A549 (cell line): ENCODE results near the gene KCND1. TPM values are rescaled to one million over a fixed set of nuclear protein-coding genes. Genes with fewer than 3 reads are reported as not detected.

Experiments
- ATAC-seq, 2 experiments: fragments of 200-7000 bp in 1 of 2; fragments of >200 bp in 1 of 2; cut with Nextera tagmentation in 1 of 2; cut with Tn5 transposase in 1 of 2; 3 replicates each; pipeline versions ENCODE4 v1.8.0 to v1.9.1; 2018 to 2020; ENCODE audit warnings: mild to moderate bottlenecking in 1 of 2, moderate library complexity in 1 of 2
- CTCF ChIA-PET: fragments of 300-600 bp; sonication (Branson Sonifier 250); formaldehyde crosslinking; extraction: SDS; loops from one replicate; lab custom pipeline; 2021; ENCODE audit warnings: antibody characterized with exemption, inconsistent platforms; lab: Yijun Ruan, JAX
- POLR2A ChIA-PET: fragments of 350-600 bp; formaldehyde crosslinking; extraction: SDS; loops from one replicate; lab custom pipeline; 2021; ENCODE audit warnings: antibody characterized with exemption, inconsistent platforms; lab: Yijun Ruan, JAX
- DNase-seq, 2 experiments: peaks; one replicate each; pipeline versions ENCODE4 v3.0.0 to v3.0.0-alpha.2; 2011 to 2016; ENCODE audit warnings: low read depth in 1 of 2, low spot score in 1 of 2
- FAIRE-seq: peaks from 2 replicates; lab custom pipeline; 2011; peaks lifted over from hg19 to GRCh38; lab: Jason Lieb, UNC
- H3K27ac ChIP-seq, 2 experiments: fragments of >200 bp; sonication (Bioruptor Twin); formaldehyde crosslinking; 3 replicates each; pipeline ENCODE4 v1.5.1; 2016 to 2017
- H3K4me1 ChIP-seq: fragments of >200 bp; sonication (Bioruptor Twin); formaldehyde crosslinking; 3 replicates; pipeline ENCODE4 v1.6.1; 2016
- H3K4me2 ChIP-seq: fragments of >200 bp; sonication (Bioruptor Twin); formaldehyde crosslinking; 3 replicates; pipeline ENCODE4 v1.6.1; 2016
- H3K4me3 ChIP-seq: fragments of >200 bp; sonication (Bioruptor Twin); formaldehyde crosslinking; 3 replicates; pipeline ENCODE4 v1.5.1; 2016
- H3K9me3 ChIP-seq: fragments of >200 bp; sonication (Bioruptor Twin); formaldehyde crosslinking; 3 replicates; pipeline ENCODE4 v1.6.1; 2016
- CBX8 ChIP-seq: fragments of 200-600 bp; sonication (generic); IDR thresholded peaks from 2 replicates; pipeline ENCODE4 v1.6.1; 2016
- CHD4 ChIP-seq: fragments of 200-600 bp; sonication (generic); IDR thresholded peaks from 2 replicates; pipeline ENCODE4 v1.6.1; 2016; ENCODE audit warnings: antibody characterized with exemption, mild to moderate bottlenecking, borderline replicate concordance
- E2F6 ChIP-seq: IDR thresholded peaks from 2 replicates; pipeline ENCODE4 v1.6.1; 2012; ENCODE audit warnings: low read depth, borderline replicate concordance
- EHMT2 ChIP-seq: fragments of 200-600 bp; sonication (generic); IDR thresholded peaks from 2 replicates; pipeline ENCODE4 v1.6.1; 2016; ENCODE audit warnings: antibody characterized with exemption, low read depth, mild to moderate bottlenecking, moderate library complexity
- EP300 ChIP-seq, 2 experiments: fragments of >200 bp; sonication (Bioruptor Twin); formaldehyde crosslinking; IDR thresholded peaks; 2 replicates in 1 of 2; 3 replicates in 1 of 2; pipeline ENCODE4 v1.6.1; 2016 to 2017
- ESRRA ChIP-seq: fragments of 150-350 bp; IDR thresholded peaks from 2 replicates; pipeline ENCODE4 v1.6.1; 2014; ENCODE audit warnings: mild to moderate bottlenecking, low read length, borderline replicate concordance
- FOXS1 ChIP-seq: fragments of 250-450 bp; sonication (Bioruptor Pico); IDR thresholded peaks from 2 replicates; pipeline ENCODE4 v1.5.0; 2020; ENCODE audit warnings: mild to moderate bottlenecking, moderate library complexity
- HEYL ChIP-seq: fragments of 250-450 bp; sonication (Bioruptor Pico); IDR thresholded peaks from 2 replicates; pipeline ENCODE4 v1.8.0; 2021; ENCODE audit warnings: mild to moderate bottlenecking, moderate library complexity
- HOXB13 ChIP-seq: fragments of 250-450 bp; sonication (Bioruptor Pico); IDR thresholded peaks from 2 replicates; pipeline ENCODE4 v1.5.0; 2020; ENCODE audit warnings: low read depth, mild to moderate bottlenecking, moderate library complexity
- KDM5A ChIP-seq: fragments of 200-600 bp; sonication (generic); IDR thresholded peaks from 2 replicates; pipeline ENCODE4 v1.6.1; 2016; ENCODE audit warnings: antibody characterized with exemption, mild to moderate bottlenecking
- MAZ ChIP-seq: fragments of 150-350 bp; IDR thresholded peaks from 2 replicates; pipeline ENCODE4 v1.6.1; 2014; ENCODE audit warnings: antibody characterized with exemption, low read depth, low read length, borderline replicate concordance
- MYC ChIP-seq: IDR thresholded peaks from 2 replicates; pipeline ENCODE4 v1.6.1; 2012; ENCODE audit warnings: mild to moderate bottlenecking, inconsistent platforms, low read length, improper control_type of control experiment, borderline replicate concordance
- POLR2AphosphoS2 ChIP-seq: conservative IDR thresholded peaks from 2 replicates; pipeline ENCODE4 v1.6.1; 2012; ENCODE audit warnings: low read length, improper control_type of control experiment, inconsistent platforms
- RARB ChIP-seq: fragments of 250-450 bp; sonication (Bioruptor Pico); IDR thresholded peaks from 2 replicates; pipeline ENCODE4 v1.8.0; 2021; ENCODE audit warnings: mild to moderate bottlenecking, moderate library complexity
- RNF2 ChIP-seq: fragments of 200-600 bp; sonication (generic); IDR thresholded peaks from 2 replicates; pipeline ENCODE4 v1.6.1; 2016; ENCODE audit warnings: low read depth, mild to moderate bottlenecking, antibody characterized with exemption, moderate library complexity, borderline replicate concordance
- SMC3 ChIP-seq: fragments of >200 bp; sonication (Bioruptor Twin); formaldehyde crosslinking; IDR thresholded peaks from 3 replicates; pipeline ENCODE4 v1.6.1; 2018; ENCODE audit warnings: inconsistent platforms
- ZC3H11A ChIP-seq: fragments of 450-650 bp; IDR thresholded peaks from 2 replicates; pipeline ENCODE4 v1.6.1; 2014; ENCODE audit warnings: antibody characterized with exemption, mild to moderate bottlenecking
- ZFP36 ChIP-seq: fragments of 450-650 bp; IDR thresholded peaks from 2 replicates; pipeline ENCODE4 v1.6.1; 2014; ENCODE audit warnings: borderline replicate concordance; ENCODE audit not compliant: partially characterized antibody
- ZSCAN20 ChIP-seq: fragments of 250-450 bp; sonication (Bioruptor Pico); IDR thresholded peaks from 2 replicates; pipeline ENCODE4 v1.8.0; 2022; ENCODE audit warnings: mild to moderate bottlenecking, moderate library complexity
- WGBS: methylation state at CpG from one replicate; pipeline ENCODE4 v1.1.6; 2017; ENCODE audit errors: missing lambda C conversion rate; 5-methylcytosine and 5-hydroxymethylcytosine counted together
- polyA plus RNA-seq, 4 experiments: library from polyadenylated mRNA; depleted of rRNA in 3 of 4; stranded (reverse); fragments of >200 nt; fragmentation: RNase III in 1 of 4; extraction: RNeasy Plus Mini Kit Qiagen cat#74134 plus additional on column Dnase treatment in 1 of 4; gene quantifications; 2 replicates in 3 of 4; 3 replicates in 1 of 4; pipeline ENCODE4 v1.2.3, GENCODE V29; 2011 to 2017
- TF ChIP-seq, protein P1 (sequence below): IDR thresholded peaks from 2 replicates; pipeline ENCODE4 v1.6.1; 2012
- TF ChIP-seq, protein P2 (sequence below): fragments of >200 bp; sonication (Bioruptor Twin); formaldehyde crosslinking; IDR thresholded peaks from 2 replicates; pipeline ENCODE4 v1.6.1; 2016
- TF ChIP-seq, protein P3 (sequence below): fragments of 250-450 bp; sonication (Bioruptor Pico); IDR thresholded peaks from 2 replicates; pipeline ENCODE4 v1.5.0; 2021; ENCODE audit warnings: mild to moderate bottlenecking, moderate library complexity, borderline replicate concordance
- TF ChIP-seq, protein P4 (sequence below): fragments of >200 bp; sonication (Bioruptor Twin); formaldehyde crosslinking; IDR thresholded peaks from 3 replicates; pipeline ENCODE4 v1.6.1; 2016
- TF ChIP-seq, protein P5 (sequence below): fragments of >200 bp; sonication (Bioruptor Twin); formaldehyde crosslinking; IDR thresholded peaks from 3 replicates; pipeline ENCODE4 v1.5.1; 2016
- TF ChIP-seq, protein P6 (sequence below): fragments of 150-350 bp; IDR thresholded peaks from 2 replicates; pipeline ENCODE4 v1.6.1; 2014; ENCODE audit warnings: low read depth, mild to moderate bottlenecking, low read length

The KCND1 gene
- polyA plus RNA-seq, 2 of the 4 experiments (the other 2 are of a cell fraction): 0.59 to 0.79 TPM

DNA sequence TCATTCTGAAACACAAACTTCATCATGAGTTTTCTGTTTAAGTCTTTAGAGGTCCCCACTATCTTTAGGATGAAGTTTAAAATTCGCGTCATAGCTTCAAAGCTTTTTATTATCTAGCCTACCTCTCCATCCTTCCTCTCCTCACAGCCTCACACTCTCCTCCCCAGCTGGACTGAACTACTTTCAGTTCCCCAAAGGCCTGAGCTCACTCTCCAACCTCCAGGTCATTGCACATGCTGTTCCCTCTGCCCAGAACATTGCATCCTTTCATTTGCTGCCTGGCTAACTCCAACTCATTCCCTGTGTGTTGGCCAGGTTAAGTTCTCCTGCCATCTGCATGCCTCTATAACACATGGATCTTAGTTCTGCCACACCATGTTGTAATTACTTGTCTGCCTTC is 11.4 kb downstream of the KCND1 start:
- ChIA-PET POLR2A (interaction anchor here (3.6 kb wide), 1 partner anchor 82 kb away, joined by 40 read pairs; the partner anchor contains the start of gene TFE3), CTCF (interaction anchor here (3.1 kb wide), 1 partner anchor 12 kb away, joined by 17 read pairs; the partner anchor contains the start of gene KCND1)
- no peaks in the 10 kb centered on the region for H3K9me3 ChIP-seq
- no peak overlapping the region for H3K4me3 ChIP-seq
- no peak overlapping the region for H3K27ac ChIP-seq
- WGBS: 94% methylated on average over 2 of the region's 2 CpGs
- no peak overlapping the region for H3K4me2 ChIP-seq
- TF ChIP-seq RARB (CRISPR knock-in tag) (no peak), EP300 (IDR thresholded peaks at IDR 0.05) (no peak), ZFP36 (no peak), SMC3 (no peak), MYC (no peak), HOXB13 (no peak), KDM5A (no peak), ZSCAN20 (CRISPR knock-in tag) (no peak), MAZ (no peak), HEYL (CRISPR knock-in tag) (no peak), ZC3H11A (no peak), FOXS1 (CRISPR knock-in tag) (no peak), E2F6 (no peak)
- TF ChIP-seq, protein P1, sequence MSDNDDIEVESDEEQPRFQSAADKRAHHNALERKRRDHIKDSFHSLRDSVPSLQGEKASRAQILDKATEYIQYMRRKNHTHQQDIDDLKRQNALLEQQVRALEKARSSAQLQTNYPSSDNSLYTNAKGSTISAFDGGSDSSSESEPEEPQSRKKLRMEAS: no peak
- TF ChIP-seq, protein P2, sequence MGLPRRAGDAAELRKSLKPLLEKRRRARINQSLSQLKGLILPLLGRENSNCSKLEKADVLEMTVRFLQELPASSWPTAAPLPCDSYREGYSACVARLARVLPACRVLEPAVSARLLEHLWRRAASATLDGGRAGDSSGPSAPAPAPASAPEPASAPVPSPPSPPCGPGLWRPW: no peak
- FAIRE-seq (no peak), ATAC-seq (no peak), DNase-seq (no peak)
- H3K4me1 ChIP-seq: peaks cover 19% of the 10 kb centered on the region

- H3K4me2 ChIP-seq: peak overlapping the region; percentile 94
- no peaks in the 10 kb centered on the region for H3K9me3 ChIP-seq
- POLR2A ChIA-PET: interaction anchor here (0.6 to 3.6 kb wide), 13 partner anchors 11 to 964 kb away, joined by 3 to 40 read pairs (median 5); partner anchors contain the start of genes CLCN5, GRIPAP1, HDAC6 and KCND1
- FAIRE-seq (peak; percentile 43), ATAC-seq (peak in 1 of 2 experiments; percentile 6; a peak in 3 of 6 replicates), DNase-seq (peak; percentile 35 to 41)
- no peak for TF ChIP-seq POLR2AphosphoS2
- TF ChIP-seq EHMT2: no peak
- TF ChIP-seq CBX8: no peak
- no peak for TF ChIP-seq FOXS1 (CRISPR knock-in tag)
- TF ChIP-seq, protein P3, sequence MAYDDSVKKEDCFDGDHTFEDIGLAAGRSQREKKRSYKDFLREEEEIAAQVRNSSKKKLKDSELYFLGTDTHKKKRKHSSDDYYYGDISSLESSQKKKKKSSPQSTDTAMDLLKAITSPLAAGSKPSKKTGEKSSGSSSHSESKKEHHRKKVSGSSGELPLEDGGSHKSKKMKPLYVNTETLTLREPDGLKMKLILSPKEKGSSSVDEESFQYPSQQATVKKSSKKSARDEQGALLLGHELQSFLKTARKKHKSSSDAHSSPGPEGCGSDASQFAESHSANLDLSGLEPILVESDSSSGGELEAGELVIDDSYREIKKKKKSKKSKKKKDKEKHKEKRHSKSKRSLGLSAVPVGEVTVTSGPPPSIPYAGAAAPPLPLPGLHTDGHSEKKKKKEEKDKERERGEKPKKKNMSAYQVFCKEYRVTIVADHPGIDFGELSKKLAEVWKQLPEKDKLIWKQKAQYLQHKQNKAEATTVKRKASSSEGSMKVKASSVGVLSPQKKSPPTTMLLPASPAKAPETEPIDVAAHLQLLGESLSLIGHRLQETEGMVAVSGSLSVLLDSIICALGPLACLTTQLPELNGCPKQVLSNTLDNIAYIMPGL (CRISPR knock-in tag): no peak
- no peak for TF ChIP-seq RNF2
- TF ChIP-seq, protein P4, sequence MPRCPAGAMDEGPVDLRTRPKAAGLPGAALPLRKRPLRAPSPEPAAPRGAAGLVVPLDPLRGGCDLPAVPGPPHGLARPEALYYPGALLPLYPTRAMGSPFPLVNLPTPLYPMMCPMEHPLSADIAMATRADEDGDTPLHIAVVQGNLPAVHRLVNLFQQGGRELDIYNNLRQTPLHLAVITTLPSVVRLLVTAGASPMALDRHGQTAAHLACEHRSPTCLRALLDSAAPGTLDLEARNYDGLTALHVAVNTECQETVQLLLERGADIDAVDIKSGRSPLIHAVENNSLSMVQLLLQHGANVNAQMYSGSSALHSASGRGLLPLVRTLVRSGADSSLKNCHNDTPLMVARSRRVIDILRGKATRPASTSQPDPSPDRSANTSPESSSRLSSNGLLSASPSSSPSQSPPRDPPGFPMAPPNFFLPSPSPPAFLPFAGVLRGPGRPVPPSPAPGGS: no peak
- TF ChIP-seq SMC3: no peak
- TF ChIP-seq, protein P5, sequence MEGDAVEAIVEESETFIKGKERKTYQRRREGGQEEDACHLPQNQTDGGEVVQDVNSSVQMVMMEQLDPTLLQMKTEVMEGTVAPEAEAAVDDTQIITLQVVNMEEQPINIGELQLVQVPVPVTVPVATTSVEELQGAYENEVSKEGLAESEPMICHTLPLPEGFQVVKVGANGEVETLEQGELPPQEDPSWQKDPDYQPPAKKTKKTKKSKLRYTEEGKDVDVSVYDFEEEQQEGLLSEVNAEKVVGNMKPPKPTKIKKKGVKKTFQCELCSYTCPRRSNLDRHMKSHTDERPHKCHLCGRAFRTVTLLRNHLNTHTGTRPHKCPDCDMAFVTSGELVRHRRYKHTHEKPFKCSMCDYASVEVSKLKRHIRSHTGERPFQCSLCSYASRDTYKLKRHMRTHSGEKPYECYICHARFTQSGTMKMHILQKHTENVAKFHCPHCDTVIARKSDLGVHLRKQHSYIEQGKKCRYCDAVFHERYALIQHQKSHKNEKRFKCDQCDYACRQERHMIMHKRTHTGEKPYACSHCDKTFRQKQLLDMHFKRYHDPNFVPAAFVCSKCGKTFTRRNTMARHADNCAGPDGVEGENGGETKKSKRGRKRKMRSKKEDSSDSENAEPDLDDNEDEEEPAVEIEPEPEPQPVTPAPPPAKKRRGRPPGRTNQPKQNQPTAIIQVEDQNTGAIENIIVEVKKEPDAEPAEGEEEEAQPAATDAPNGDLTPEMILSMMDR: no peak
- TF ChIP-seq, protein P6, sequence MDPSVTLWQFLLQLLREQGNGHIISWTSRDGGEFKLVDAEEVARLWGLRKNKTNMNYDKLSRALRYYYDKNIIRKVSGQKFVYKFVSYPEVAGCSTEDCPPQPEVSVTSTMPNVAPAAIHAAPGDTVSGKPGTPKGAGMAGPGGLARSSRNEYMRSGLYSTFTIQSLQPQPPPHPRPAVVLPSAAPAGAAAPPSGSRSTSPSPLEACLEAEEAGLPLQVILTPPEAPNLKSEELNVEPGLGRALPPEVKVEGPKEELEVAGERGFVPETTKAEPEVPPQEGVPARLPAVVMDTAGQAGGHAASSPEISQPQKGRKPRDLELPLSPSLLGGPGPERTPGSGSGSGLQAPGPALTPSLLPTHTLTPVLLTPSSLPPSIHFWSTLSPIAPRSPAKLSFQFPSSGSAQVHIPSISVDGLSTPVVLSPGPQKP: no peak
- no peak for TF ChIP-seq CHD4
- no peak for TF ChIP-seq ESRRA
- H3K4me3 ChIP-seq: peak overlapping the region; percentile 98
- WGBS: 1% methylated on average over 20 of the region's 21 CpGs
- H3K4me1 ChIP-seq: peaks cover 19% of the 10 kb centered on the region
- CTCF ChIA-PET: interaction anchor here (1.0 to 3.1 kb wide), 4 partner anchors 9 to 19 kb away, joined by 3 to 17 read pairs (median 4); partner anchors contain the start of gene KCND1
- peak overlapping the region; percentile 82 to 99 for H3K27ac ChIP-seq
Observed at GRCh38 chrX:48958635-48959094, 13.0 kb downstream of the KCND1 start.
